Duodenal mucosa (tissue), 2 donors: ENCODE results near the gene MYOC.

Experiments
- H3K27ac ChIP-seq: one replicate; pipeline ENCODE4 v1.7.0; 2013; ENCODE audit warnings: low read depth, low read length
- H3K27me3 ChIP-seq, 2 donors: one replicate each; pipeline ENCODE4 v1.7.0; 2013; ENCODE audit warnings: low read length in 2 of 2, control low read depth in 1 of 2; ENCODE audit not compliant: insufficient read depth in 2 of 2, control insufficient read depth in 1 of 2
- H3K36me3 ChIP-seq, 2 donors: one replicate each; pipeline ENCODE4 v1.7.0; 2013; ENCODE audit warnings: low read length in 2 of 2, control low read depth in 1 of 2; ENCODE audit not compliant: insufficient read depth in 2 of 2, control insufficient read depth in 1 of 2
- H3K4me1 ChIP-seq, 2 donors: one replicate each; pipeline ENCODE4 v1.7.0; 2013; ENCODE audit warnings: low read length in 2 of 2, control low read depth in 1 of 2; ENCODE audit not compliant: insufficient read depth in 2 of 2, control insufficient read depth in 1 of 2
- H3K4me3 ChIP-seq, 2 donors: one replicate each; pipeline ENCODE4 v1.7.0; 2013; ENCODE audit warnings: low read length in 2 of 2, low read depth in 1 of 2
- H3K9ac ChIP-seq, 2 donors: one replicate each; pipeline ENCODE4 v1.7.0; 2013; ENCODE audit warnings: low read length in 2 of 2, low read depth in 1 of 2
- H3K9me3 ChIP-seq, 2 donors: one replicate each; pipeline ENCODE4 v1.7.0; 2013; ENCODE audit warnings: low read length in 2 of 2, control low read depth in 1 of 2; ENCODE audit not compliant: control insufficient read depth in 1 of 2

Gene MYOC

GRCh38 chr1:171653796-171654195 is 1.3 kb upstream of the MYOC start:
- no peaks in the 10 kb centered on the region for H3K9me3 ChIP-seq
- peak overlapping the region; percentile 26 for H3K27ac ChIP-seq
- no peaks in the 10 kb centered on the region for H3K36me3 ChIP-seq
- H3K4me1 ChIP-seq: peaks cover 5% of the 10 kb centered on the region in 2 donors
- no peak overlapping the region for H3K4me3 ChIP-seq
- no peaks in the 10 kb centered on the region for H3K27me3 ChIP-seq
- H3K9ac ChIP-seq: no peak overlapping the region

GRCh38 chr1:171646249-171646560 is 6.3 kb downstream of the MYOC start:
- Histone ChIP-seq H3K9ac (no peak overlapping the region), H3K27me3 (no peaks in the 10 kb centered on the region), H3K4me1 (peaks cover 8% of the 10 kb centered on the region in 2 donors), H3K27ac (no peak overlapping the region), H3K9me3 (no peaks in the 10 kb centered on the region), H3K36me3 (no peaks in the 10 kb centered on the region), H3K4me3 (no peak overlapping the region)

GRCh38 chr1:171645553-171646248 is 6.8 kb downstream of the MYOC start:
- H3K4me3 ChIP-seq: no peak overlapping the region
- no peak overlapping the region for H3K27ac ChIP-seq
- peaks cover 8% of the 10 kb centered on the region in 2 donors for H3K4me1 ChIP-seq
- H3K27me3 ChIP-seq: no peaks in the 10 kb centered on the region
- H3K9ac ChIP-seq: no peak overlapping the region
- no peaks in the 10 kb centered on the region for H3K9me3 ChIP-seq
- no peaks in the 10 kb centered on the region for H3K36me3 ChIP-seq

- Histone ChIP-seq H3K9ac (peak overlapping the region in 1 of 2 donors; percentile 11), H3K27ac (no peak overlapping the region), H3K4me1 (peaks cover 8% of the 10 kb centered on the region in 2 donors), H3K27me3 (no peaks in the 10 kb centered on the region), H3K9me3 (no peaks in the 10 kb centered on the region), H3K36me3 (no peaks in the 10 kb centered on the region), H3K4me3 (peak overlapping the region in 1 of 2 donors; percentile 33)
Measured at GRCh38 chr1:171644805-171645483, 7.5 kb downstream of the MYOC start.

- peaks cover 8% of the 10 kb centered on the region in 2 donors for H3K4me1 ChIP-seq
- no peak overlapping the region for H3K27ac ChIP-seq
- H3K9me3 ChIP-seq: no peaks in the 10 kb centered on the region
- H3K4me3 ChIP-seq: no peak overlapping the region
- H3K27me3 ChIP-seq: no peaks in the 10 kb centered on the region
- H3K36me3 ChIP-seq: no peaks in the 10 kb centered on the region
- no peak overlapping the region for H3K9ac ChIP-seq
Measured at GRCh38 chr1:171643156-171643555, 9.3 kb downstream of the MYOC start.

- H3K4me1 ChIP-seq: peaks cover 8% of the 10 kb centered on the region in 2 donors
- no peaks in the 10 kb centered on the region for H3K9me3 ChIP-seq
- no peak overlapping the region for H3K4me3 ChIP-seq
- H3K9ac ChIP-seq: no peak overlapping the region
- H3K27me3 ChIP-seq: no peaks in the 10 kb centered on the region
- H3K27ac ChIP-seq: no peak overlapping the region
- no peaks in the 10 kb centered on the region for H3K36me3 ChIP-seq
Measured at GRCh38 chr1:171642197-171642596, 10.3 kb downstream of the MYOC start.

- H3K27me3 ChIP-seq: no peaks in the 10 kb centered on the region
- H3K27ac ChIP-seq: no peak overlapping the region
- H3K9ac ChIP-seq: no peak overlapping the region
- no peaks in the 10 kb centered on the region for H3K36me3 ChIP-seq
- H3K4me1 ChIP-seq: peaks cover 8% of the 10 kb centered on the region in 2 donors
- no peaks in the 10 kb centered on the region for H3K9me3 ChIP-seq
- H3K4me3 ChIP-seq: no peak overlapping the region
Measured at GRCh38 chr1:171641076-171641864, 11.2 kb downstream of the MYOC start.

GRCh38 chr1:171640225-171640624 is 12.3 kb downstream of the MYOC start:
- H3K27me3 ChIP-seq: no peaks in the 10 kb centered on the region
- H3K4me1 ChIP-seq: peaks cover 6 to 8% of the 10 kb centered on the region in 2 donors
- no peaks in the 10 kb centered on the region for H3K36me3 ChIP-seq
- no peak overlapping the region for H3K9ac ChIP-seq
- no peaks in the 10 kb centered on the region for H3K9me3 ChIP-seq
- no peak overlapping the region for H3K4me3 ChIP-seq
- H3K27ac ChIP-seq: no peak overlapping the region

- H3K27ac ChIP-seq: no peak overlapping the region
- H3K36me3 ChIP-seq: no peaks in the 10 kb centered on the region
- H3K9me3 ChIP-seq: no peaks in the 10 kb centered on the region
- H3K4me3 ChIP-seq: no peak overlapping the region
- no peaks in the 10 kb centered on the region for H3K27me3 ChIP-seq
- H3K9ac ChIP-seq: no peak overlapping the region
- H3K4me1 ChIP-seq: no peaks in the 10 kb centered on the region
Measured at GRCh38 chr1:171637928-171638576, 14.4 kb downstream of the MYOC start.

- H3K27ac ChIP-seq: no peak overlapping the region
- H3K36me3 ChIP-seq: no peaks in the 10 kb centered on the region
- no peaks in the 10 kb centered on the region for H3K27me3 ChIP-seq
- no peak overlapping the region for H3K4me3 ChIP-seq
- no peaks in the 10 kb centered on the region for H3K9me3 ChIP-seq
- H3K4me1 ChIP-seq: no peaks in the 10 kb centered on the region
- no peak overlapping the region for H3K9ac ChIP-seq
Measured at GRCh38 chr1:171636141-171636540, 16.3 kb downstream of the MYOC start.
